ENCODE measurements around the gene JAZF1. TPM values are rescaled to one million over a fixed set of nuclear protein-coding genes. Genes with fewer than 3 reads are reported as not detected.
A peak's percentile ranks its signal among the peaks of the same experiment; 100 is the strongest.

JAZF1 gene
- total RNA-seq, 1 donor from 2014 or later: 33.8 TPM

- no peaks in the 10 kb centered on the region for H3K36me3 Mint-ChIP-seq (ENCODE audit: low read depth)
- no peaks in the 10 kb centered on the region for H3K9me3 Mint-ChIP-seq (ENCODE audit: low read depth)
- H3K27me3 Mint-ChIP-seq (ENCODE audit: low read depth): no peaks in the 10 kb centered on the region
- peaks cover 17% of the 10 kb centered on the region for H3K4me1 Mint-ChIP-seq (ENCODE audit: low read depth)
- no peak for TF ChIP-seq CTCF (IDR thresholded peaks at IDR 0.05)
- DNase-seq (ENCODE audit: low spot score): no peak
- H3K4me3 Mint-ChIP-seq (ENCODE audit: unreplicated experiment): no peak overlapping the region
- H3K27ac Mint-ChIP-seq (ENCODE audit: unreplicated experiment): no peak overlapping the region
Observed at GRCh38 chr7:27843584-27844305, 336.9 kb downstream of the JAZF1 start.

GRCh38 chr7:27842851-27843250 lies 337.7 kb downstream of the JAZF1 start:
- no peak for TF ChIP-seq CTCF (IDR thresholded peaks at IDR 0.05)
- Mint-ChIP-seq H3K36me3 (ENCODE audit: low read depth) (no peaks in the 10 kb centered on the region), H3K9me3 (ENCODE audit: low read depth) (no peaks in the 10 kb centered on the region), H3K27me3 (ENCODE audit: low read depth) (no peaks in the 10 kb centered on the region), H3K27ac (ENCODE audit: unreplicated experiment) (peak overlapping the region; percentile 54), H3K4me3 (ENCODE audit: unreplicated experiment) (no peak overlapping the region), H3K4me1 (ENCODE audit: low read depth) (peaks cover 17% of the 10 kb centered on the region)
- DNase-seq (ENCODE audit: low spot score): no peak

- Mint-ChIP-seq H3K9me3 (ENCODE audit: low read depth) (no peaks in the 10 kb centered on the region), H3K36me3 (ENCODE audit: low read depth) (peaks cover 2% of the 10 kb centered on the region), H3K4me1 (ENCODE audit: low read depth) (peaks cover 17% of the 10 kb centered on the region), H3K4me3 (ENCODE audit: unreplicated experiment) (no peak overlapping the region), H3K27ac (ENCODE audit: unreplicated experiment) (peak overlapping the region; percentile 54), H3K27me3 (ENCODE audit: low read depth) (no peaks in the 10 kb centered on the region)
- DNase-seq (ENCODE audit: low spot score): no peak
- no peak for TF ChIP-seq CTCF (IDR thresholded peaks at IDR 0.05)
Observed at GRCh38 chr7:27842094-27842692, 338.4 kb downstream of the JAZF1 start.

GRCh38 chr7:27840760-27841364 lies 339.7 kb downstream of the JAZF1 start:
- no peaks in the 10 kb centered on the region for H3K27me3 Mint-ChIP-seq (ENCODE audit: low read depth)
- no peak for DNase-seq (ENCODE audit: low spot score)
- TF ChIP-seq CTCF (IDR thresholded peaks at IDR 0.05): no peak
- H3K36me3 Mint-ChIP-seq (ENCODE audit: low read depth): peaks cover 4% of the 10 kb centered on the region
- H3K4me1 Mint-ChIP-seq (ENCODE audit: low read depth): peaks cover 17% of the 10 kb centered on the region
- no peak overlapping the region for H3K4me3 Mint-ChIP-seq (ENCODE audit: unreplicated experiment)
- no peak overlapping the region for H3K27ac Mint-ChIP-seq (ENCODE audit: unreplicated experiment)
- H3K9me3 Mint-ChIP-seq (ENCODE audit: low read depth): no peaks in the 10 kb centered on the region

- Mint-ChIP-seq H3K4me3 (ENCODE audit: unreplicated experiment) (no peak overlapping the region), H3K27me3 (ENCODE audit: low read depth) (no peaks in the 10 kb centered on the region), H3K27ac (ENCODE audit: unreplicated experiment) (no peak overlapping the region), H3K36me3 (ENCODE audit: low read depth) (peaks cover 4% of the 10 kb centered on the region), H3K4me1 (ENCODE audit: low read depth) (peaks cover 19% of the 10 kb centered on the region), H3K9me3 (ENCODE audit: low read depth) (no peaks in the 10 kb centered on the region)
- TF ChIP-seq CTCF (IDR thresholded peaks at IDR 0.05): no peak
- DNase-seq (ENCODE audit: low spot score): no peak
Observed at GRCh38 chr7:27840313-27840712, 340.3 kb downstream of the JAZF1 start.

Measured in chondrocyte (in vitro differentiated cells).